ENCODE data around the gene MYOG. TPM values are rescaled to one million over a fixed set of nuclear protein-coding genes. Genes with fewer than 3 reads are reported as not detected.
A peak's percentile ranks its signal among the peaks of the same experiment; 100 is the strongest.

The MYOG gene
- total and polyA plus RNA-seq, 7 experiments from 2014 or later = not detected

GRCh38 chr1:203049576-203050180 is 36.1 kb downstream of the MYOG start:
- peaks cover 0 to 6% (median 0%) of the 10 kb centered on the region in 5 donors for H3K36me3 Mint-ChIP-seq
- peaks cover 0 to 26% (median 9%) of the 10 kb centered on the region in 5 donors for H3K27me3 Mint-ChIP-seq
- Histone ChIP-seq H3K27me3 (ENCODE audit: control insufficient read depth in 2 of 2, insufficient read depth in 2 of 2, low read length in 2 of 2) (no peaks in the 10 kb centered on the region), H3K36me3 (ENCODE audit: control insufficient read depth in 2 of 3, insufficient read depth in 3 of 3, low read length in 3 of 3) (no peaks in the 10 kb centered on the region), H3K4me1 (ENCODE audit: control insufficient read depth in 2 of 2, insufficient read depth in 2 of 2, low read length in 2 of 2) (no peaks in the 10 kb centered on the region), H3K9me3 (ENCODE audit: control insufficient read depth in 2 of 3, low read length in 3 of 3) (no peaks in the 10 kb centered on the region), H3K27ac (ENCODE audit: low read depth, low read length) (no peak overlapping the region), H3K4me3 (ENCODE audit: low read length) (no peak overlapping the region)
- DNase-seq (no peak), ATAC-seq (no peak)
- no peak overlapping the region for H3K4me3 Mint-ChIP-seq
- peaks cover 0 to 6% (median 0%) of the 10 kb centered on the region in 7 donors for H3K4me1 Mint-ChIP-seq
- intact Hi-C loops (cut with micrococcal nuclease) = no loop called here
- H3K9me3 Mint-ChIP-seq = no peaks in the 10 kb centered on the region
- ChIA-PET CTCF (no interaction called here), POLR2A (no interaction called here)
- H3K27ac Mint-ChIP-seq = no peak overlapping the region

GRCh38 chr1:203049077-203049476 is 36.7 kb downstream of the MYOG start:
- H3K4me1 ChIP-seq (ENCODE audit: control insufficient read depth in 2 of 2, insufficient read depth in 2 of 2, low read length in 2 of 2) = no peaks in the 10 kb centered on the region
- no peak for ATAC-seq
- ChIA-PET CTCF (no interaction called here), POLR2A (no interaction called here)
- H3K27me3 Mint-ChIP-seq = peaks cover 0 to 26% (median 9%) of the 10 kb centered on the region in 5 donors
- peaks cover 0 to 6% (median 0%) of the 10 kb centered on the region in 5 donors for H3K36me3 Mint-ChIP-seq
- H3K4me3 ChIP-seq (ENCODE audit: low read length) = no peak overlapping the region
- no peak for DNase-seq
- H3K27me3 ChIP-seq (ENCODE audit: control insufficient read depth in 2 of 2, insufficient read depth in 2 of 2, low read length in 2 of 2) = no peaks in the 10 kb centered on the region
- intact Hi-C loops (cut with micrococcal nuclease) = no loop called here
- no peaks in the 10 kb centered on the region for H3K9me3 Mint-ChIP-seq
- no peak overlapping the region for H3K27ac ChIP-seq (ENCODE audit: low read depth, low read length)
- no peaks in the 10 kb centered on the region for H3K9me3 ChIP-seq (ENCODE audit: control insufficient read depth in 2 of 3, low read length in 3 of 3)
- H3K36me3 ChIP-seq (ENCODE audit: control insufficient read depth in 2 of 3, insufficient read depth in 3 of 3, low read length in 3 of 3) = no peaks in the 10 kb centered on the region
- H3K4me1 Mint-ChIP-seq = peaks cover 0 to 6% (median 0%) of the 10 kb centered on the region in 7 donors
- H3K27ac Mint-ChIP-seq = no peak overlapping the region
- H3K4me3 Mint-ChIP-seq = no peak overlapping the region

- CTCF ChIA-PET = no interaction called here
- ATAC-seq = no peak
Measured at GRCh38 chr1:203048555-203049051, 37.2 kb downstream of the MYOG start.

GRCh38 chr1:203048086-203048485 is 37.7 kb downstream of the MYOG start:
- Histone ChIP-seq H3K4me1 (ENCODE audit: control insufficient read depth in 2 of 2, insufficient read depth in 2 of 2, low read length in 2 of 2) (no peaks in the 10 kb centered on the region), H3K27me3 (ENCODE audit: control insufficient read depth in 2 of 2, insufficient read depth in 2 of 2, low read length in 2 of 2) (no peaks in the 10 kb centered on the region), H3K9me3 (ENCODE audit: control insufficient read depth in 2 of 3, low read length in 3 of 3) (no peaks in the 10 kb centered on the region), H3K36me3 (ENCODE audit: control insufficient read depth in 2 of 3, insufficient read depth in 3 of 3, low read length in 3 of 3) (no peaks in the 10 kb centered on the region), H3K27ac (ENCODE audit: low read depth, low read length) (no peak overlapping the region), H3K4me3 (ENCODE audit: low read length) (no peak overlapping the region)
- ATAC-seq (no peak), DNase-seq (no peak)
- peak overlapping the region in 2 of 9 donors; percentile 1 to 62 for H3K27ac Mint-ChIP-seq
- H3K9me3 Mint-ChIP-seq = no peaks in the 10 kb centered on the region
- ChIA-PET CTCF (interaction anchor here (0.9 kb wide), 1 partner anchor 9 kb away, joined by 3 read pairs; no protein-coding TSS in a partner anchor), POLR2A (no interaction called here)
- H3K36me3 Mint-ChIP-seq = peaks cover 0 to 6% (median 0%) of the 10 kb centered on the region in 5 donors
- intact Hi-C loops (cut with micrococcal nuclease) = no loop called here
- no peak overlapping the region for H3K4me3 Mint-ChIP-seq
- peaks cover 0 to 6% (median 0%) of the 10 kb centered on the region in 7 donors for H3K4me1 Mint-ChIP-seq
- peaks cover 0 to 26% (median 9%) of the 10 kb centered on the region in 5 donors for H3K27me3 Mint-ChIP-seq

More at GRCh38 chr1:203048555-203049051, 37.2 kb downstream of the MYOG start:
- POLR2A ChIA-PET = no interaction called here
- Mint-ChIP-seq H3K27me3 (peaks cover 0 to 26% (median 9%) of the 10 kb centered on the region in 5 donors), H3K27ac (no peak overlapping the region), H3K9me3 (no peaks in the 10 kb centered on the region), H3K36me3 (peaks cover 0 to 6% (median 0%) of the 10 kb centered on the region in 5 donors), H3K4me1 (peaks cover 0 to 6% (median 0%) of the 10 kb centered on the region in 7 donors), H3K4me3 (no peak overlapping the region)
- H3K36me3 ChIP-seq (ENCODE audit: control insufficient read depth in 2 of 3, insufficient read depth in 3 of 3, low read length in 3 of 3) = no peaks in the 10 kb centered on the region
- no peak overlapping the region for H3K4me3 ChIP-seq (ENCODE audit: low read length)
- no peak for DNase-seq
- no peak overlapping the region for H3K27ac ChIP-seq (ENCODE audit: low read depth, low read length)
- no peaks in the 10 kb centered on the region for H3K27me3 ChIP-seq (ENCODE audit: control insufficient read depth in 2 of 2, insufficient read depth in 2 of 2, low read length in 2 of 2)
- intact Hi-C loops (cut with micrococcal nuclease) = no loop called here
- H3K4me1 ChIP-seq (ENCODE audit: control insufficient read depth in 2 of 2, insufficient read depth in 2 of 2, low read length in 2 of 2) = no peaks in the 10 kb centered on the region
- H3K9me3 ChIP-seq (ENCODE audit: control insufficient read depth in 2 of 3, low read length in 3 of 3) = no peaks in the 10 kb centered on the region

GRCh38 chr1:203046984-203047630 is 38.7 kb downstream of the MYOG start:
- intact Hi-C loops (cut with micrococcal nuclease) = no loop called here
- H3K4me3 ChIP-seq (ENCODE audit: low read length) = no peak overlapping the region
- CTCF ChIA-PET = interaction anchor here (0.9 kb wide), 1 partner anchor 8 kb away, joined by 3 read pairs; no protein-coding TSS in a partner anchor
- H3K27me3 ChIP-seq (ENCODE audit: control insufficient read depth in 2 of 2, insufficient read depth in 2 of 2, low read length in 2 of 2) = no peaks in the 10 kb centered on the region
- POLR2A ChIA-PET = interaction anchor here (0.6 kb wide), 1 partner anchor 73 kb away, joined by 3 read pairs; no protein-coding TSS in a partner anchor
- peaks cover 0 to 6% (median 0%) of the 10 kb centered on the region in 7 donors for H3K4me1 Mint-ChIP-seq
- DNase-seq (no peak), ATAC-seq (no peak)
- H3K27ac Mint-ChIP-seq = no peak overlapping the region
- peaks cover 0 to 24% (median 9%) of the 10 kb centered on the region in 5 donors for H3K27me3 Mint-ChIP-seq
- H3K27ac ChIP-seq (ENCODE audit: low read depth, low read length) = no peak overlapping the region
- H3K36me3 Mint-ChIP-seq = peaks cover 0 to 6% (median 0%) of the 10 kb centered on the region in 5 donors
- H3K9me3 ChIP-seq (ENCODE audit: control insufficient read depth in 2 of 3, low read length in 3 of 3) = no peaks in the 10 kb centered on the region
- H3K36me3 ChIP-seq (ENCODE audit: control insufficient read depth in 2 of 3, insufficient read depth in 3 of 3, low read length in 3 of 3) = no peaks in the 10 kb centered on the region
- H3K4me3 Mint-ChIP-seq = no peak overlapping the region
- H3K9me3 Mint-ChIP-seq = no peaks in the 10 kb centered on the region
- no peaks in the 10 kb centered on the region for H3K4me1 ChIP-seq (ENCODE audit: control insufficient read depth in 2 of 2, insufficient read depth in 2 of 2, low read length in 2 of 2)

- intact Hi-C loops (cut with micrococcal nuclease) = no loop called here
- ChIA-PET CTCF (no interaction called here), POLR2A (interaction anchor here (0.7 kb wide), 1 partner anchor 140 kb away, joined by 5 read pairs; the partner anchor contains the start of gene CHI3L1)
- Mint-ChIP-seq H3K4me3 (no peak overlapping the region), H3K9me3 (peaks cover 0 to under 1% (median 0%) of the 10 kb centered on the region in 11 donors), H3K36me3 (peaks cover 0 to 2% (median 0%) of the 10 kb centered on the region in 5 donors), H3K27ac (peak overlapping the region in 1 of 9 donors; percentile 76), H3K27me3 (peaks cover 0 to 18% (median 2%) of the 10 kb centered on the region in 5 donors), H3K4me1 (peaks cover 0 to 6% (median 0%) of the 10 kb centered on the region in 7 donors)
- Histone ChIP-seq H3K9me3 (ENCODE audit: control insufficient read depth in 2 of 3, low read length in 3 of 3) (no peaks in the 10 kb centered on the region), H3K4me3 (ENCODE audit: low read length) (no peak overlapping the region), H3K36me3 (ENCODE audit: control insufficient read depth in 2 of 3, insufficient read depth in 3 of 3, low read length in 3 of 3) (no peaks in the 10 kb centered on the region), H3K27ac (ENCODE audit: low read depth, low read length) (no peak overlapping the region), H3K4me1 (ENCODE audit: control insufficient read depth in 2 of 2, insufficient read depth in 2 of 2, low read length in 2 of 2) (no peaks in the 10 kb centered on the region), H3K27me3 (ENCODE audit: control insufficient read depth in 2 of 2, insufficient read depth in 2 of 2, low read length in 2 of 2) (no peaks in the 10 kb centered on the region)
- ATAC-seq = no peak
- no peak for DNase-seq
Measured at GRCh38 chr1:203045821-203046594, 39.8 kb downstream of the MYOG start.

All from naive thymus-derived CD4-positive, alpha-beta T cell (primary cell).